ENCODE results near the gene CMSS1.

- no peak for TF ChIP-seq CTCF (conservative IDR thresholded peaks at IDR 0.05; ENCODE audit: low read length)
- no peak for TF ChIP-seq EZH2phosphoT487 (IDR thresholded peaks at IDR 0.05; ENCODE audit: borderline replicate concordance)
Measured at GRCh38 chr3:100072326-100073048, 254.8 kb downstream of the CMSS1 start.

Data from Loucy (cell line).